Loucy (cell line): Measurements from ENCODE around the gene CDK11A.

Experiments
- CTCF ChIP-seq: fragments of 200-600 bp; sonication (generic); conservative IDR thresholded peaks from 2 replicates; pipeline ENCODE4 v1.5.1; 2014; ENCODE audit warnings: mild to moderate bottlenecking, antibody characterized with exemption, low read length
- EZH2phosphoT487 ChIP-seq: fragments of 200-600 bp; IDR thresholded peaks from 2 replicates; pipeline ENCODE4 v1.6.1; 2018; ENCODE audit warnings: antibody characterized with exemption, mild to moderate bottlenecking, moderate library complexity, borderline replicate concordance

GRCh38 chr1:1669468-1670440, 54.4 kb downstream of the CDK11A start:
- TF ChIP-seq CTCF, result no peak
- TF ChIP-seq EZH2phosphoT487, result no peak
